NCI-H2227 (cell line): Measurements from ENCODE around the gene EAF1.
"Not testable (repeated sequence)": the region's sequence is repeated elsewhere in the genome, so short reads cannot be mapped to it uniquely, and the experiment has no call there.

Experiments used
- DNase-seq: peaks from one replicate; lab custom pipeline; 2025; ENCODE audit not compliant: unreplicated experiment; lab: John Stamatoyannopoulos, UW

EAF1 gene

GRCh38 chr3:15478640-15478979 lies 51.2 kb downstream of the EAF1 start:
- no peak for DNase-seq

- DNase-seq: no peak
Observed at GRCh38 chr3:15479400-15480224, 52.2 kb downstream of the EAF1 start.

GRCh38 chr3:15484551-15484950 lies 57.2 kb downstream of the EAF1 start:
- DNase-seq: not testable (repeated sequence)

DNA sequence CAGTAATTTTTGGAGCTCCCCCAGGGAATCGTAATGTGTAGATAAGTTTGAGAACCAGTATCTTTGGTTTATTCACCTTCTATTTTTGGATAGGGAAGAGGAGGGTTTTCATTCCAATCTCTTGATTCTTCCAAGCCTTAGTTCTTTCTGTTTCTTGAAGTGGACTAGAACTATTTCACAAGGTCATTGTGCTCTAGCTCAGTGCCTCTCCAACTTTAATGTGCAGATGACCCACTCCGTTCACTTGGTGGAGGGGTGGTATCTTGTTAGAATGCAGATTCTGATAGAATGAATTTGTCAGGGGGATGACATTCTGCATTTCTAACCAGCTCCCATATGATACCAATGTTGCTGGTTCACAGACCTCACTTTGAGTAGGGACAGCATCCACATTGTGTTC lies 58.6 kb downstream of the EAF1 start:
- no peak for DNase-seq

GRCh38 chr3:15486979-15487378 lies 59.6 kb downstream of the EAF1 start:
- no peak for DNase-seq

DNA sequence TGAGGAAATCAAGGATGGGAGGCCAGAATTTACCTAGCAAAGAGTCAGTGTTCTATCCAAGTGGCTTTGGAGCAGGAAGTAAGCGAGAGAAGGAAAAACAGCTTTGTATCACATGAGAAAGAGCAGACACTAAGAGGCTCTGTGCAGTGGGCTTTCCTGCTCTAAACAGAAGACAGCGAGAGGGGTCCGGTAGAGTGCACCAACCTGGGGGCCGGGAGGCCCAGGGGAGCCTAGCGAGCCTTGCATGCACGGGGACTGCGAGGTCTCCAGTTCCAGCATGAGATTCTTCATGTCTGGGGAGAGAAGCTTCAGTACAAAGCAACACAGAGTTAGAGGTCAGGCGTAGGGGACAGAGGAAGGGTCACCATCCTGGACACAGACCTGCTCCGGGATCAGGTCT lies 60.6 kb downstream of the EAF1 start:
- no peak for DNase-seq

GRCh38 chr3:15490158-15490557 lies 62.8 kb downstream of the EAF1 start:
- DNase-seq: no peak

DNA sequence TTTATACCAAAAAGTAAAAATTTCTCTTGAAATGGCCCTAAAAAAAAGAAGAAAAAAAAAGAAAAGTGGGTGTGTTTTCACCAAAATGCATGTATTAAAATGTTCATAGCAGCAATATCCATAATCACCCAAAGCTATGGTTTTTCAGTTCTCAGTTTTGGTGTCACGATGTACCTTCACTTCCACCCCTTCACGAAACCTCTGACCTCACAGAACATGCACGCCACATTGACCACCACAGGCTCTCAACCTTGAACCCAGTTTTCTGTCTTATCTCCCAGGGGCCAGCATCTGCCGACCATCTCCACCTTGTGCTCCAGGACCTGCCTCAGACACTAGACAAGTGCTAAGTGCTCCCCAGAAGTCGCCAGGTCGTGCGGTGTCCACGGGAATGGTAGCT lies 63.7 kb downstream of the EAF1 start:
- no peak for DNase-seq
